MM.1S (cell line): ENCODE measurements around the gene ITPR1.

ENCODE experiments used
- EZH2 ChIP-seq: fragments of 300-600 bp; sonication (generic); optimal IDR thresholded peaks from 2 replicates; pipeline ENCODE3; 2017; ENCODE audit warnings: low read depth, mild to moderate bottlenecking, antibody characterized with exemption, low read length, mixed read lengths
- TF ChIP-seq, protein P1 (sequence below): fragments of 300-600 bp; sonication (generic); IDR thresholded peaks from 2 replicates; pipeline ENCODE4 v1.5.1; 2016; ENCODE audit warnings: antibody characterized with exemption, low read length, mixed read lengths

DNA sequence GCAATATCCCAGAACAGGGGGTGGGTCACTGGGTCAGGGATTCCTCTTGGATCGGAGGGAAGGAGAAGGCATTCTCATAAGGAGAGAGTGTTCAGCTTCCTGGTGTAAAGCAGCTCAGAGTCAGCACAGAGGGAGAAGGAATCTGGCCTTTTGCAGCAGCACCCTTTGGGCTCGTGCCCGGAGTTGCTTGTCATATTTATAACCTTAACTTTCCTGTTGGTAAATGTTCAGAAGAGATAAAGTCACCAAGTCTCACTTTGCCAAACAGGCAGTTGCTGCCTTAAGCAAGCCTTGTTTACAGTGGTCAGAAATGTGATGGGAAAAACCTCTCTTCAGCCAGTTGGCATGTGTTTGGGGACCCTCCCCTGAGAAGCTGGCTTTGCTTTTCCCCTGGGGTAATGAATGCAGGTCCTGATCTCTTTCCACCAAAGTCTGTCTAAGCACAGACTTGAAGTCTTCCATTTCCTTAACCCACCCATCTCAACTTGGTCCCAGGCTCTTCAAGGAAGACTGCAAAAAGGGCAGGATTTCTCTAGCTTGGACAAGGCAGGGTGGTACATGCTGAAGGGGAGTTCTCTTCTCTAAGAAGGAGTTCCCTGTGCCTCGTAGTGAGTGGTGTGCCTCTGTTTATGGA lies 279.1 kb downstream of the ITPR1 start:
- TF ChIP-seq, protein P1, sequence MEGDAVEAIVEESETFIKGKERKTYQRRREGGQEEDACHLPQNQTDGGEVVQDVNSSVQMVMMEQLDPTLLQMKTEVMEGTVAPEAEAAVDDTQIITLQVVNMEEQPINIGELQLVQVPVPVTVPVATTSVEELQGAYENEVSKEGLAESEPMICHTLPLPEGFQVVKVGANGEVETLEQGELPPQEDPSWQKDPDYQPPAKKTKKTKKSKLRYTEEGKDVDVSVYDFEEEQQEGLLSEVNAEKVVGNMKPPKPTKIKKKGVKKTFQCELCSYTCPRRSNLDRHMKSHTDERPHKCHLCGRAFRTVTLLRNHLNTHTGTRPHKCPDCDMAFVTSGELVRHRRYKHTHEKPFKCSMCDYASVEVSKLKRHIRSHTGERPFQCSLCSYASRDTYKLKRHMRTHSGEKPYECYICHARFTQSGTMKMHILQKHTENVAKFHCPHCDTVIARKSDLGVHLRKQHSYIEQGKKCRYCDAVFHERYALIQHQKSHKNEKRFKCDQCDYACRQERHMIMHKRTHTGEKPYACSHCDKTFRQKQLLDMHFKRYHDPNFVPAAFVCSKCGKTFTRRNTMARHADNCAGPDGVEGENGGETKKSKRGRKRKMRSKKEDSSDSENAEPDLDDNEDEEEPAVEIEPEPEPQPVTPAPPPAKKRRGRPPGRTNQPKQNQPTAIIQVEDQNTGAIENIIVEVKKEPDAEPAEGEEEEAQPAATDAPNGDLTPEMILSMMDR, result no peak
- no peak for TF ChIP-seq EZH2
